D341Med (cell line): ENCODE data around the gene AKAP13.

Experiments used
- DNase-seq: peaks from one replicate; pipeline ENCODE4 v3.0.0; 2012; ENCODE audit warnings: low spot score

The AKAP13 gene

GRCh38 chr15:85741021-85741421, 360.6 kb downstream of the AKAP13 start:
- no peak for DNase-seq

- DNase-seq, result no peak
Observed at GRCh38 chr15:85741662-85742061, 361.3 kb downstream of the AKAP13 start.

GRCh38 chr15:85742186-85742821, 361.9 kb downstream of the AKAP13 start:
- DNase-seq, result no peak

- DNase-seq, result no peak
Observed at GRCh38 chr15:85743392-85744055, 363.1 kb downstream of the AKAP13 start.

- DNase-seq, result no peak
Observed at GRCh38 chr15:85744579-85744978, 364.2 kb downstream of the AKAP13 start.

- DNase-seq, result no peak
Observed at GRCh38 chr15:85745023-85745422, 364.6 kb downstream of the AKAP13 start.

- peak; percentile 9 for DNase-seq
Observed at GRCh38 chr15:85745525-85746150, 365.2 kb downstream of the AKAP13 start.

GRCh38 chr15:85746641-85747040, 366.2 kb downstream of the AKAP13 start:
- no peak for DNase-seq

GRCh38 chr15:85748176-85748575, 367.8 kb downstream of the AKAP13 start:
- DNase-seq, result no peak

GRCh38 chr15:85748729-85749128, 368.3 kb downstream of the AKAP13 start:
- peak; percentile 44 for DNase-seq

- DNase-seq, result peak; percentile 33
Observed at GRCh38 chr15:85749261-85750151, 369.1 kb downstream of the AKAP13 start.

GRCh38 chr15:85750319-85751290, 370.2 kb downstream of the AKAP13 start:
- peak; percentile 33 for DNase-seq

GRCh38 chr15:85751291-85752123, 371.1 kb downstream of the AKAP13 start:
- peak; percentile 36 for DNase-seq

- no peak for DNase-seq
Observed at GRCh38 chr15:85752124-85752475, 371.7 kb downstream of the AKAP13 start.

GRCh38 chr15:85752491-85752961, 372.1 kb downstream of the AKAP13 start:
- peak; percentile 29 for DNase-seq

GRCh38 chr15:85753261-85753660, 372.9 kb downstream of the AKAP13 start:
- DNase-seq, result no peak

GRCh38 chr15:85753791-85754452, 373.5 kb downstream of the AKAP13 start:
- DNase-seq, result peak; percentile 26

- DNase-seq, result peak; percentile 36
Observed at GRCh38 chr15:85754989-85755388, 374.6 kb downstream of the AKAP13 start.

GRCh38 chr15:85755471-85755870, 375.1 kb downstream of the AKAP13 start:
- peak; percentile 24 for DNase-seq

- no peak for DNase-seq
Observed at GRCh38 chr15:85755942-85756341, 375.5 kb downstream of the AKAP13 start.
